Trophoblast cell (in vitro differentiated cells and primary cell): Measurements from ENCODE around the gene NVL.
"Not testable (repeated sequence)": the region's sequence is repeated elsewhere in the genome, so short reads cannot be mapped to it uniquely, and the experiment has no call there.

Experiments used
- DNase-seq, 2 donors: peaks; one replicate each; pipeline ENCODE4 v3.0.0-alpha.2; 2016
- H2AFZ ChIP-seq: 2 replicates; pipeline ENCODE4 v1.6.1; 2013; ENCODE audit warnings: low read length, moderate library complexity, mild to moderate bottlenecking; ENCODE audit not compliant: insufficient read depth, poor library complexity
- H2AK5ac ChIP-seq: 2 replicates; pipeline ENCODE4 v1.6.1; 2013; ENCODE audit warnings: mild to moderate bottlenecking, low read length
- H2BK120ac ChIP-seq: 2 replicates; pipeline ENCODE4 v1.6.1; 2013; ENCODE audit warnings: low read length, mild to moderate bottlenecking, moderate library complexity; ENCODE audit not compliant: insufficient read depth, poor library complexity
- H2BK12ac ChIP-seq: 2 replicates; pipeline ENCODE4 v1.6.1; 2013; ENCODE audit warnings: mild to moderate bottlenecking, low read length, moderate library complexity
- H2BK5ac ChIP-seq: 2 replicates; pipeline ENCODE4 v1.6.1; 2013; ENCODE audit warnings: low read length, low read depth, moderate library complexity, mild to moderate bottlenecking; ENCODE audit not compliant: poor library complexity
- H3K14ac ChIP-seq: 2 replicates; pipeline ENCODE4 v1.6.1; 2013; ENCODE audit warnings: mild to moderate bottlenecking, low read length
- H3K18ac ChIP-seq: 2 replicates; pipeline ENCODE4 v1.6.1; 2013; ENCODE audit warnings: mild to moderate bottlenecking, low read length
- H3K23ac ChIP-seq: 2 replicates; pipeline ENCODE4 v1.6.1; 2013; ENCODE audit warnings: low read length
- H3K27ac ChIP-seq: 2 replicates; pipeline ENCODE4 v1.5.1; 2013; ENCODE audit warnings: low read depth, mild to moderate bottlenecking, inconsistent platforms, low read length, moderate library complexity
- H3K27me3 ChIP-seq: 2 replicates; pipeline ENCODE4 v1.6.1; 2013; ENCODE audit warnings: inconsistent platforms, mild to moderate bottlenecking, low read length, moderate library complexity; ENCODE audit not compliant: insufficient read depth
- H3K36me3 ChIP-seq, 2 experiments: 1 replicate in 1 of 2; 2 replicates in 1 of 2; pipeline ENCODE4 v1.6.1; 2013; ENCODE audit warnings: low read length in 2 of 2, mild to moderate bottlenecking in 2 of 2, moderate library complexity in 1 of 2; ENCODE audit not compliant: insufficient read depth in 2 of 2, control insufficient read depth in 1 of 2
- H3K4ac ChIP-seq: 2 replicates; pipeline ENCODE4 v1.6.1; 2013; ENCODE audit warnings: low read depth, mild to moderate bottlenecking, low read length, moderate library complexity
- H3K4me1 ChIP-seq, 2 experiments: 1 replicate in 1 of 2; 2 replicates in 1 of 2; pipeline ENCODE4 v1.6.1; 2013; ENCODE audit warnings: low read length in 2 of 2, mild to moderate bottlenecking in 2 of 2, moderate library complexity in 1 of 2; ENCODE audit not compliant: insufficient read depth in 2 of 2, control insufficient read depth in 1 of 2
- H3K4me2 ChIP-seq: 2 replicates; pipeline ENCODE4 v1.6.1; 2013; ENCODE audit warnings: inconsistent platforms, mild to moderate bottlenecking, low read length, moderate library complexity
- H3K4me3 ChIP-seq: 2 replicates; pipeline ENCODE4 v1.5.1; 2013; ENCODE audit warnings: mild to moderate bottlenecking, low read depth, low read length, inconsistent platforms
- H3K79me1 ChIP-seq: one replicate; pipeline ENCODE4 v1.6.1; 2013; ENCODE audit warnings: low read length
- H3K79me2 ChIP-seq: 2 replicates; pipeline ENCODE4 v1.6.1; 2013; ENCODE audit warnings: low read length, mild to moderate bottlenecking; ENCODE audit not compliant: control insufficient read depth, insufficient read depth, poor library complexity
- H3K9ac ChIP-seq: 2 replicates; pipeline ENCODE4 v1.6.1; 2013; ENCODE audit warnings: mild to moderate bottlenecking, low read length
- H3K9me3 ChIP-seq: 2 replicates; pipeline ENCODE4 v1.6.1; 2013; ENCODE audit warnings: low read depth, mild to moderate bottlenecking, control low read depth, inconsistent platforms, low read length; ENCODE audit not compliant: insufficient read depth
- H4K12ac ChIP-seq: 2 replicates; pipeline ENCODE4 v1.6.1; 2013; ENCODE audit warnings: low read depth, mild to moderate bottlenecking, low read length, moderate library complexity
- H4K8ac ChIP-seq: 2 replicates; pipeline ENCODE4 v1.6.1; 2013; ENCODE audit warnings: low read depth, mild to moderate bottlenecking, low read length, moderate library complexity
- H4K91ac ChIP-seq: one replicate; pipeline ENCODE4 v1.6.1; 2013; ENCODE audit warnings: low read depth, mild to moderate bottlenecking, low read length, moderate library complexity
- WGBS: extraction: QIAGEN DNeasy Blood & Tissue Kit; methylation state at CpG from one replicate; pipeline ENCODE4 v1.1.7; 2013; ENCODE audit warnings: missing lambda C conversion rate; ENCODE audit not compliant: insufficient read length, insufficient coverage; ENCODE audit errors: extremely low coverage; 5-methylcytosine and 5-hydroxymethylcytosine counted together

Gene NVL

DNA sequence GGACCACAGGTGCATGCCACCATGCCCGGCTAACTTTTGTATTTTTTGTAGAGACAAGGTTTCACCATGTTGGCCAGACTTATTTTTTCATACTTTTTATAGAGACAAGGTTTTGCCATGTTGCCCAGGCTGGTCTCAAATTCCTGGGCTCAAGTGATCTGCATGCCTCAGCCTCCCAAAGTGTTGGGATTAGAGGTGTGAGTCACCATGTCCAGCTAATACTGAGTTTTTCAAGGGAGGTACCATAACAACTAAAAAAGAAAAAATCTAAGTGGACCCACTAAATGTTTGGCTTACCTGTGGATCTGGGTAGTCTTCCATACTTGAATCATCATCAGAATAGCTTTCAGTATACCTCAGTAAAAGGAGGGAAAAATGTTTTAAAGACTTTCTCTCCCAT lies 18.5 kb downstream of the NVL start:
- H3K23ac ChIP-seq, H3K79me1 ChIP-seq, DNase-seq, H3K4ac ChIP-seq, H2BK120ac ChIP-seq, H3K9me3 ChIP-seq, H3K27me3 ChIP-seq, H2BK12ac ChIP-seq, H3K9ac ChIP-seq, H4K91ac ChIP-seq, H3K4me2 ChIP-seq, H3K4me3 ChIP-seq, H4K12ac ChIP-seq, H3K27ac ChIP-seq, H3K18ac ChIP-seq, H2BK5ac ChIP-seq, H4K8ac ChIP-seq, H2AK5ac ChIP-seq, H2AFZ ChIP-seq, H3K79me2 ChIP-seq, H3K4me1 ChIP-seq, H3K14ac ChIP-seq: not testable (repeated sequence)
- peaks cover 24 to 26% of the 10 kb centered on the region in 2 experiments for H3K36me3 ChIP-seq
- WGBS = no CpG with 5 or more reads among the region's 1 CpG

DNA sequence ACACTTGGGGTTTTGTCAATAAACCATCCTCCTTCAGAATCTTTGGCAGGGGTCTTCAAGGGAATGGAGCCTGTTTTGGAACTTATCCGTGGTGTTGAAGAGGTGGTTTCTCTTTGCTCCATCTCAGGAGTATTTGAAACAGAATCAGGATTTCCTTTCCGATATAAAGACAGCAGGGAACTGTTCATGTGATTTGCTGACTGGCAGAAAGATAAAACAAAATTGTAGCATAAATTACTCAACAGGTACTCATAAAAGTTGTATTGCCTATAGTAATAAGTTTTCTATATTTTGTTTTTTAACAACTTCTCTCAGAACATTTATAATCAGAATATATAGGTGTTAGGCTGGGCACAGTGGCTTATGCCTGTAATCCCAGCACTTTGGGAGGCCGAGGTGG lies 21.9 kb downstream of the NVL start:
- no peaks in the 10 kb centered on the region for H3K9me3 ChIP-seq
- H3K4ac ChIP-seq = no peak overlapping the region
- no peak overlapping the region for H2BK5ac ChIP-seq
- no peak overlapping the region for H4K91ac ChIP-seq
- H3K4me1 ChIP-seq = no peaks in the 10 kb centered on the region
- no peak overlapping the region for H3K18ac ChIP-seq
- H2AK5ac ChIP-seq = no peak overlapping the region
- H3K14ac ChIP-seq = no peak overlapping the region
- peaks cover 30 to 36% of the 10 kb centered on the region in 2 experiments for H3K36me3 ChIP-seq
- no peak overlapping the region for H2BK120ac ChIP-seq
- H4K8ac ChIP-seq = no peak overlapping the region
- no peaks in the 10 kb centered on the region for H3K79me2 ChIP-seq
- H4K12ac ChIP-seq = no peak overlapping the region
- DNase-seq = no peak
- H2AFZ ChIP-seq = no peak overlapping the region
- WGBS = no CpG with 5 or more reads among the region's 3 CpGs
- no peak overlapping the region for H3K4me2 ChIP-seq
- no peak overlapping the region for H3K27ac ChIP-seq
- no peaks in the 10 kb centered on the region for H3K79me1 ChIP-seq
- H3K4me3 ChIP-seq = no peak overlapping the region
- no peak overlapping the region for H3K23ac ChIP-seq
- H3K27me3 ChIP-seq = no peaks in the 10 kb centered on the region
- H2BK12ac ChIP-seq = no peak overlapping the region
- no peak overlapping the region for H3K9ac ChIP-seq

DNA sequence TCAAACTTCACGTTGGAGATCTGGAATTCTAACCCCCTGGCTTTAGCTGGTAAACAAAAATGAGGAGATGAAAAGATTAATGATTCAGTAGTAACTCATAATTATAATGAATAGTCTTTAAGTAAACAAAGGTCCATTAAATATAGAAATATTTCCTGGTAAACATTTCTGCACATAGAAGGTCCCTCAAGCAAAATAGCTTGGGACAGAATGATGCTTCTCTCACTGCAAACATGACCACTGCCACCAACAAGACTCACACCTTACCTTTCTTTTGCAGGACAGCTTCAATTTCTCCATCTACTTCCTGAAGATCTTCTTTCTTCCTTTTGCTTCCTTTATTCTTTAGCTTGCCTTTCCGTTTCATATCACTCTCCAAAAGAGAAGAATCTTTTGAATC lies 25.2 kb downstream of the NVL start:
- H2BK120ac ChIP-seq = no peak overlapping the region
- no peak overlapping the region for H3K4ac ChIP-seq
- no peak overlapping the region for H3K4me3 ChIP-seq
- no peak overlapping the region for H4K12ac ChIP-seq
- no peaks in the 10 kb centered on the region for H3K79me2 ChIP-seq
- no peaks in the 10 kb centered on the region for H3K4me1 ChIP-seq
- H4K8ac ChIP-seq = no peak overlapping the region
- no CpG with 5 or more reads among the region's 2 CpGs for WGBS
- H3K9ac ChIP-seq = no peak overlapping the region
- no peak overlapping the region for H4K91ac ChIP-seq
- no peak overlapping the region for H2BK12ac ChIP-seq
- no peak overlapping the region for H3K14ac ChIP-seq
- H2AFZ ChIP-seq = no peak overlapping the region
- no peak overlapping the region for H2BK5ac ChIP-seq
- H3K36me3 ChIP-seq = peaks cover 34 to 39% of the 10 kb centered on the region in 2 experiments
- no peak overlapping the region for H3K18ac ChIP-seq
- H3K9me3 ChIP-seq = no peaks in the 10 kb centered on the region
- H3K27me3 ChIP-seq = no peaks in the 10 kb centered on the region
- H3K23ac ChIP-seq = no peak overlapping the region
- no peak for DNase-seq
- no peak overlapping the region for H3K27ac ChIP-seq
- no peaks in the 10 kb centered on the region for H3K79me1 ChIP-seq
- no peak overlapping the region for H2AK5ac ChIP-seq
- H3K4me2 ChIP-seq = no peak overlapping the region

DNA sequence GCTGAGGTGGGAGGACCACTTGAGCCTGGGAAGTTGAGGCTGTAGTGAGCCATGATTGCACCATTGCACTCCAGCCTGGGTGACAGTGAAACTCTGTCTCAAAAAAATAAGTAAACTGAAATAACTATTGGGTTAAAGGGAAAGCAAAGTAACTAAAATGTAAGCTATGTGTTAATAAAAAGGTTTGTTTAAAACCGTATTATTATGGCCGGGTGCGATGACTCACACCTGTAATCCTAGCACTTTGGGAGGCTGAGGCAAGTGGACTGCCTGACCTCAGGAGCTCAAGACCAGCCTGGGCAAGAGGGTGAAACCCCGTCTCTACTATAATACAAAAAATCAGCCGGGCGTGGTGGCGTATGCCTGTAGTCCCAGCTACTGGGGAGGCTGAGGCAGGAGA lies 27.0 kb downstream of the NVL start:
- H3K9me3 ChIP-seq = no peaks in the 10 kb centered on the region
- H3K36me3 ChIP-seq = peaks cover 31 to 36% of the 10 kb centered on the region in 2 experiments
- H4K8ac ChIP-seq = no peak overlapping the region
- H2BK5ac ChIP-seq = no peak overlapping the region
- H4K12ac ChIP-seq = no peak overlapping the region
- H3K27ac ChIP-seq = no peak overlapping the region
- no peaks in the 10 kb centered on the region for H3K79me2 ChIP-seq
- no peak overlapping the region for H4K91ac ChIP-seq
- H3K27me3 ChIP-seq = no peaks in the 10 kb centered on the region
- no peaks in the 10 kb centered on the region for H3K4me1 ChIP-seq
- no peak overlapping the region for H3K4me2 ChIP-seq
- no peaks in the 10 kb centered on the region for H3K79me1 ChIP-seq
- no peak overlapping the region for H3K18ac ChIP-seq
- H2AFZ ChIP-seq = no peak overlapping the region
- no peak overlapping the region for H2BK12ac ChIP-seq
- no peak overlapping the region for H3K4ac ChIP-seq
- no peak overlapping the region for H3K9ac ChIP-seq
- no peak overlapping the region for H2BK120ac ChIP-seq
- no peak overlapping the region for H2AK5ac ChIP-seq
- no peak for DNase-seq
- H3K4me3 ChIP-seq = no peak overlapping the region
- no peak overlapping the region for H3K14ac ChIP-seq
- WGBS = no CpG with 5 or more reads among the region's 7 CpGs
- no peak overlapping the region for H3K23ac ChIP-seq
